DMS 273 (cell line): Measurements from ENCODE around the gene HCLS1.
"Not testable (repeated sequence)": the region's sequence is repeated elsewhere in the genome, so short reads cannot be mapped to it uniquely, and the experiment has no call there.

Experiments
- DNase-seq: peaks from one replicate; lab custom pipeline; 2025; ENCODE audit not compliant: unreplicated experiment; lab: John Stamatoyannopoulos, UW

The HCLS1 gene

DNA sequence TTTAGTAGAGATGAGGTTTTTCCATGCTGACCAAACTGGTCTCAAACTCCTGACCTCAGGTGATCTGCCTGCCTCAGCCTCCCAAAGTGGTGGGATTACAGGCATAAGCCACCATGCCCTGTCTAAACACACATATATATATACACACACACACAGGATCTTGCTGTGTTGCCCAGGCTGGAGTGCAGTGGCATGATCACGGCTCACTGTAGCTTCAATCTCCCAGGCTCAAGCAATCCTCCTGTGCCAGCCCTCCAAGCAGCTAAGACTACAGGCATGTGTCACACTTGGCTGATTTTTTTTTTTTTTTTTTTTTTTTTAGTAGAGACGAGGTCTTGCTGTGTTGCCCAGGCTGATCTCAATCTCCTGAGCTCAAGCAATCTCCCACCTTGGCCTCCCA is 60.8 kb downstream of the HCLS1 start:
- not testable (repeated sequence) for DNase-seq

DNA sequence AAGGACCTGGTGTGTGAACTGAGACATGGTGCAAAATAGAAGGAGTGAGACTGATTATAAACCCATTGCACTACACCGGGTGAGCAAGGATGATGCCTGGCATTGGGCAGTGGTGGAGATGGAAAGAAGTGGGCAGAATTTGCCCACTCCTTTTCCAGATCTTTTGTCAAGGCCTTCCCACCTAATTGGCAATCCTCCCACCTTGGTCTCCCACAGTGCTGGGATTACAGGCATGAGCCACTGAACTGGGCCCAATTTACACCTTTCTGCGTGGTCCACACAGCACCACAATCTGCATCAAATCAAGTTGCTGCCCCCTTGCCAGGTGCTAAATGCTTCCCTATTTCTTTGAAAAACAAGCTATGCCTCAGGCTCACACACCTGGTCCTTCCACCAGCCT is 62.1 kb downstream of the HCLS1 start:
- no peak for DNase-seq

GRCh38 chr3:121595765-121596406 is 64.8 kb downstream of the HCLS1 start:
- no peak for DNase-seq

DNA sequence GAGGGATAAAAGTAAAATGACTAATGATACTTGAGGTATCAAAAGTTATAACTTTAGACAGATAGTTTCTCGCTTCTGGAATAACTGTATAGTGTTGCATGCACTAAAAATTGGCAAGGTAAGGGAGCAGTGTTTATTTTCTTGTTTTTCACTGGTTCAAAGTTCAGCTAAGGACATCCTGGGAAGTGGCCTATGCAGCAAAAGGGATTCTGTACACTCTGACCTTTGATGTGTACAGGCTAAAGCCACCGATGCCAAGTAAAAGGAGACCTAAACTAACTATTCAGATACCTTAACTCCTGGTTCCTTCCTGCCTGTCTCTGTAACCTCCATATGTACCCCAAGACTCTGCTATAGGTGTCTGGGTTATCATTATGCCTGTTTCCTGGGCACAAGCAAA is 65.9 kb downstream of the HCLS1 start:
- DNase-seq: no peak

GRCh38 chr3:121593806-121594205 is 66.9 kb downstream of the HCLS1 start:
- DNase-seq: not testable (repeated sequence)

- peak; percentile 58 for DNase-seq
These were observed 67.6 kb downstream of the HCLS1 start, which contains the start of gene FBXO40 for GRCh38 chr3:121592856-121593702. Gene FBXO40, plus strand, starts transcription at chr3:121593379. Its CDS starts 27,197 bp downstream, at chr3:121620576.

DNA sequence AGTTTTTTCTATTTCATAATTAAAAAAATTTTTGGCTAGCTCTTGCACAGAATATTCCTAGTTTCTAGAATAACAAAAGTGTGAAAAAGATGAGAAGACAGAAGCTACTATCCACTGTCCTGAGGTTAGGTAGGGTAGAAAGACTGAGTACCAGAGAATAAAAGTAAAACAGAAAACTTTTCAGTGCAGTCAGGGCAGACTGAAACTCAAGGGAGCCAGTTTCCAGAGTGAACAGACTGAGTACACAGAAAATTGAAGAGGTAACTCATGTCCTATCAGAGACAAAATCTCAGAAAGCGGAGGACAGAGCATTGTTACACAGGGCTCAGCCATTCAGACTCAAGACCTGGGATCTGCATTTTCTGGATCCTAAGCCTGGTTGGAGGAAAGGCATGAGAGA is 76.3 kb downstream of the HCLS1 start:
- DNase-seq: no peak

DNA sequence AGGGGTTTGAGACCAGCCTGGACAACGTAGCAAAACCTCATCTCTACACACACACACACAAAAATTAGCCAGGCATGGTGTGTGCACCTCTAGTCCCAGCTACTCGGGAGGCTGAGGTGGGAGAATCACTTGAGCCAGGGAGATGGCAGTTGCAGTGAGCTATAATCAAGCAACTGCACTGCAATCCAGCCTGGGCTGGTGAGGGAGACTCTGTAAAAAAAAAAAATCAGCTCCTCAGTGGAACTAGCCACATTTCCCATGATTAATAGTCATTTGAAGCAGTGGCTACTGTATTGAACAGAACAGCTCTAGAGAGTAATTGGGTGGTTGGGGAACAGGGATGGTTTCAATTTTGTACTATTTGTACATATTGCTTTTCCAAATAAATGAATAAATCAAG is 79.0 kb downstream of the HCLS1 start:
- DNase-seq: no peak
